BLaER1 treated with 17β-estradiol and CSF1 and Interleukin-3, amounts not matched to agents 10 nM and 100 nM (cell line): ENCODE results near the gene OPA3.
A peak's percentile ranks its signal among the peaks of the same experiment; 100 is the strongest.
"Not testable (repeated sequence)": the region's sequence is repeated elsewhere in the genome, so short reads cannot be mapped to it uniquely, and the experiment has no call there.

ENCODE experiments used
- H3K27ac ChIP-seq, 11 experiments: shearing (Covaris generic); formaldehyde crosslinking; 2 replicates each; pipeline ENCODE4 v1.8.1; 2022
- H3K27me3 ChIP-seq, 11 experiments: shearing (Covaris generic); formaldehyde crosslinking; 2 replicates each; pipeline ENCODE4 v1.8.1; 2022
- H3K36me3 ChIP-seq, 11 experiments: shearing (Covaris generic); formaldehyde crosslinking; 2 replicates each; pipeline ENCODE4 v1.8.1; 2022
- H3K4me1 ChIP-seq, 10 experiments: shearing (Covaris generic); formaldehyde crosslinking; 2 replicates each; pipeline ENCODE4 v1.8.1; 2022
- H3K4me2 ChIP-seq, 11 experiments: shearing (Covaris generic); formaldehyde crosslinking; 2 replicates each; pipeline ENCODE4 v1.8.1; 2022
- H3K4me3 ChIP-seq, 10 experiments: shearing (Covaris generic); formaldehyde crosslinking; 2 replicates each; pipeline ENCODE4 v1.8.1; 2022
- H3K9ac ChIP-seq, 11 experiments: shearing (Covaris generic); formaldehyde crosslinking; 2 replicates each; pipeline ENCODE4 v1.8.1; 2022
- H3K9me3 ChIP-seq, 11 experiments: shearing (Covaris generic); formaldehyde crosslinking; replicated peaks in 1 of 11; 2 replicates each; pipeline ENCODE4 v1.8.1; 2022
- H4K20me1 ChIP-seq, 11 experiments: shearing (Covaris generic); formaldehyde crosslinking; 2 replicates each; pipeline ENCODE4 v1.8.1; 2022
- Cebpa-rat ChIP-seq, 11 experiments: shearing (Covaris generic); IDR thresholded peaks; 2 replicates each; pipeline ENCODE4 v1.8.1; 2022

OPA3 gene

GRCh38 chr19:45616704-45617017, 32.1 kb upstream of the OPA3 start:
- Histone ChIP-seq H3K9me3 (peaks cover 0 to 4% (median 0%) of the 10 kb centered on the region in 11 experiments; a peak in 1 of 22 replicates), H3K4me1 (peaks cover 4 to 40% (median 28%) of the 10 kb centered on the region in 10 experiments; a peak in 19 of 20 replicates), H3K27me3 (no peaks in the 10 kb centered on the region), H3K27ac (peak overlapping the region in 4 of 11 experiments; percentile 9 to 46 (median 26); a peak in 4 of 22 replicates), H3K9ac (no peak overlapping the region), H3K4me2 (peak overlapping the region in 7 of 11 experiments; percentile 14 to 54 (median 35); a peak in 7 of 22 replicates), H4K20me1 (peaks cover 0 to 14% (median 0%) of the 10 kb centered on the region in 11 experiments; a peak in 4 of 22 replicates), H3K36me3 (peaks cover 72 to 90% (median 81%) of the 10 kb centered on the region in 11 experiments), H3K4me3 (no peak overlapping the region)
- TF ChIP-seq Cebpa-rat (IDR thresholded peaks at IDR 0.05), result no peak

- Histone ChIP-seq H3K36me3 (peaks cover 71 to 90% (median 80%) of the 10 kb centered on the region in 11 experiments), H3K4me3 (no peak overlapping the region), H4K20me1 (peaks cover 0 to 14% (median 0%) of the 10 kb centered on the region in 11 experiments; a peak in 4 of 22 replicates), H3K9ac (no peak overlapping the region), H3K27me3 (no peaks in the 10 kb centered on the region), H3K4me2 (peak overlapping the region in 7 of 11 experiments; percentile 14 to 92 (median 37); a peak in 7 of 22 replicates), H3K4me1 (peaks cover 4 to 40% (median 28%) of the 10 kb centered on the region in 10 experiments; a peak in 19 of 20 replicates), H3K9me3 (peaks cover 0 to 4% (median 0%) of the 10 kb centered on the region in 11 experiments; a peak in 1 of 22 replicates), H3K27ac (peak overlapping the region in 5 of 11 experiments; percentile 9 to 46 (median 26); a peak in 6 of 22 replicates)
- TF ChIP-seq Cebpa-rat (IDR thresholded peaks at IDR 0.05), result no peak
Measured at GRCh38 chr19:45615795-45616703, 31.4 kb upstream of the OPA3 start.

GRCh38 chr19:45615056-45615455, 30.5 kb upstream of the OPA3 start:
- Histone ChIP-seq H3K9ac (peak overlapping the region in 6 of 11 experiments; percentile 9 to 54 (median 35); a peak in 4 of 22 replicates), H4K20me1 (peaks cover 0 to 14% (median 0%) of the 10 kb centered on the region in 11 experiments; a peak in 3 of 22 replicates), H3K4me3 (0 out of 20 replicates have a peak overlapping the region, but pooled peaks of 1 of the 10 experiments have one; percentile 20), H3K27ac (peak overlapping the region in 6 of 11 experiments; percentile 35 to 63 (median 52); a peak in 6 of 22 replicates), H3K4me1 (peaks cover 4 to 40% (median 28%) of the 10 kb centered on the region in 10 experiments; a peak in 19 of 20 replicates), H3K4me2 (peak overlapping the region in 9 of 11 experiments; percentile 46 to 92 (median 69); a peak in 18 of 22 replicates), H3K36me3 (peaks cover 70 to 90% (median 80%) of the 10 kb centered on the region in 11 experiments)
- not testable (repeated sequence) for H3K9me3 ChIP-seq, H3K27me3 ChIP-seq

GRCh38 chr19:45613926-45614725, 29.5 kb upstream of the OPA3 start:
- Histone ChIP-seq H3K4me2 (peak overlapping the region in 9 of 11 experiments; percentile 46 to 92 (median 69); a peak in 18 of 22 replicates), H3K4me3 (0 out of 20 replicates have a peak overlapping the region, but pooled peaks of 2 of the 10 experiments have one; percentile 11 to 20), H3K27ac (peak overlapping the region in 9 of 11 experiments; percentile 34 to 63 (median 47); a peak in 13 of 22 replicates)

GRCh38 chr19:45608948-45609347, 24.3 kb upstream of the OPA3 start:
- peaks cover 9 to 31% (median 27%) of the 10 kb centered on the region in 10 experiments for H3K4me1 ChIP-seq
- H3K4me3 ChIP-seq, result no peak overlapping the region
- H4K20me1 ChIP-seq, result peaks cover 0 to 5% (median 0%) of the 10 kb centered on the region in 11 experiments; a peak in 3 of 22 replicates
- H3K27me3 ChIP-seq, result peaks cover 0 to 10% (median 8%) of the 10 kb centered on the region in 11 experiments; a peak in 11 of 22 replicates
- H3K36me3 ChIP-seq, result peaks cover 50 to 55% (median 54%) of the 10 kb centered on the region in 11 experiments
- no peak overlapping the region for H3K27ac ChIP-seq
- H3K4me2 ChIP-seq, result no peak overlapping the region
- no peak for TF ChIP-seq Cebpa-rat (IDR thresholded peaks at IDR 0.05)
- peaks cover 0 to 15% (median 9%) of the 10 kb centered on the region in 11 experiments; a peak in 15 of 22 replicates for H3K9me3 ChIP-seq
- no peak overlapping the region for H3K9ac ChIP-seq

More at GRCh38 chr19:45613926-45614725, 29.5 kb upstream of the OPA3 start:
- Histone ChIP-seq H3K36me3 (peaks cover 70 to 89% (median 80%) of the 10 kb centered on the region in 11 experiments), H4K20me1 (peaks cover 0 to 14% (median 0%) of the 10 kb centered on the region in 11 experiments; a peak in 3 of 22 replicates), H3K9ac (peak overlapping the region; percentile 1 to 54 (median 28); a peak in 9 of 22 replicates), H3K9me3 (peaks cover 0 to 14% (median 4%) of the 10 kb centered on the region in 11 experiments; a peak in 14 of 22 replicates), H3K27me3 (no peaks in the 10 kb centered on the region), H3K4me1 (peaks cover 4 to 40% (median 28%) of the 10 kb centered on the region in 10 experiments; a peak in 19 of 20 replicates)
- TF ChIP-seq Cebpa-rat (IDR thresholded peaks at IDR 0.05), result no peak

- no peak for TF ChIP-seq Cebpa-rat (IDR thresholded peaks at IDR 0.05)
- peak overlapping the region in 10 of 11 experiments; percentile 1 to 48 (median 35); a peak in 14 of 22 replicates for H3K9ac ChIP-seq
- H3K27ac ChIP-seq, result peak overlapping the region in 4 of 11 experiments; percentile 6 to 27 (median 18); a peak in 6 of 22 replicates
Measured at GRCh38 chr19:45607071-45608029, 22.7 kb upstream of the OPA3 start.

More at GRCh38 chr19:45607071-45608029, 22.7 kb upstream of the OPA3 start:
- H3K9me3 ChIP-seq, result peaks cover 0 to 15% (median 9%) of the 10 kb centered on the region in 11 experiments; a peak in 15 of 22 replicates
- peak overlapping the region in 8 of 10 experiments; percentile 4 to 43 (median 21); a peak in 9 of 20 replicates for H3K4me3 ChIP-seq
- H3K4me2 ChIP-seq, result peak overlapping the region; percentile 82 to 91 (median 86)
- H3K4me1 ChIP-seq, result peaks cover 4 to 19% (median 18%) of the 10 kb centered on the region in 10 experiments
- H3K27me3 ChIP-seq, result peaks cover 11 to 26% (median 23%) of the 10 kb centered on the region in 11 experiments
- no peaks in the 10 kb centered on the region; a peak in 2 of 22 replicates for H4K20me1 ChIP-seq
- peaks cover 34 to 39% (median 38%) of the 10 kb centered on the region in 11 experiments for H3K36me3 ChIP-seq
